Measurements from ENCODE around the gene SPINT3. TPM values are rescaled to one million over a fixed set of nuclear protein-coding genes. Genes with fewer than 3 reads are reported as not detected.

The SPINT3 gene
- not detected in 2 replicates for total RNA-seq

GRCh38 chr20:45515147-45515913 is at the start of gene SPINT3:
SPINT3 (minus strand) TSS chr20:45515622; CDS start chr20:45515608, 14 bp downstream.
- no peak for ATAC-seq (ENCODE audit: low read depth)
- Mint-ChIP-seq H3K36me3 (ENCODE audit: low read depth) (no peaks in the 10 kb centered on the region), H3K27me3 (peaks cover 12% of the 10 kb centered on the region), H3K4me1 (no peaks in the 10 kb centered on the region), H3K9me3 (peaks cover under 1% of the 10 kb centered on the region), H3K27ac (no peak within 1 kb of the TSS), H3K4me3 (no peak within 1 kb of the TSS)
- no peak for DNase-seq
- CTCF ChIA-PET = no interaction called here
- POLR2A ChIA-PET = no interaction called here
- intact Hi-C loops (cut with micrococcal nuclease) = no loop called here
- no peak for TF ChIP-seq CTCF (IDR thresholded peaks at IDR 0.05)

GRCh38 chr20:45564760-45565276 is 49.4 kb upstream of the SPINT3 start:
- no peak for TF ChIP-seq CTCF (IDR thresholded peaks at IDR 0.05)
- Mint-ChIP-seq H3K4me3 (no peak overlapping the region), H3K27ac (no peak overlapping the region), H3K9me3 (peaks cover 3% of the 10 kb centered on the region), H3K27me3 (peaks cover 17% of the 10 kb centered on the region), H3K4me1 (no peaks in the 10 kb centered on the region), H3K36me3 (ENCODE audit: low read depth) (no peaks in the 10 kb centered on the region)
- POLR2A ChIA-PET = no interaction called here
- intact Hi-C loops (cut with micrococcal nuclease) = no loop called here
- DNase-seq (no peak), ATAC-seq (ENCODE audit: low read depth) (no peak)
- CTCF ChIA-PET = no interaction called here

GRCh38 chr20:45555198-45555597 is 39.8 kb upstream of the SPINT3 start:
- DNase-seq (no peak), ATAC-seq (ENCODE audit: low read depth) (no peak)
- Mint-ChIP-seq H3K27me3 (peaks cover 18% of the 10 kb centered on the region), H3K36me3 (ENCODE audit: low read depth) (no peaks in the 10 kb centered on the region), H3K4me3 (no peak overlapping the region), H3K9me3 (peaks cover 3% of the 10 kb centered on the region), H3K27ac (no peak overlapping the region), H3K4me1 (no peaks in the 10 kb centered on the region)
- intact Hi-C loops (cut with micrococcal nuclease) = no loop called here
- ChIA-PET POLR2A (no interaction called here), CTCF (no interaction called here)
- TF ChIP-seq CTCF (IDR thresholded peaks at IDR 0.05) = no peak

- CTCF ChIA-PET = no interaction called here
- intact Hi-C loops (cut with micrococcal nuclease) = no loop called here
- POLR2A ChIA-PET = no interaction called here
Measured at GRCh38 chr20:45552456-45552855, 37.0 kb upstream of the SPINT3 start.

More at GRCh38 chr20:45552456-45552855, 37.0 kb upstream of the SPINT3 start:
- no peak for DNase-seq
- peaks cover 5% of the 10 kb centered on the region for H3K9me3 Mint-ChIP-seq
- no peak overlapping the region for H3K4me3 Mint-ChIP-seq
- H3K27ac Mint-ChIP-seq = no peak overlapping the region
- no peak for TF ChIP-seq CTCF (IDR thresholded peaks at IDR 0.05)
- ATAC-seq (ENCODE audit: low read depth) = no peak
- no peaks in the 10 kb centered on the region for H3K4me1 Mint-ChIP-seq
- H3K36me3 Mint-ChIP-seq (ENCODE audit: low read depth) = no peaks in the 10 kb centered on the region
- peaks cover 25% of the 10 kb centered on the region for H3K27me3 Mint-ChIP-seq

Data from activated B cell treated with CpG ODN at 0.5 μM for 24 hours (primary cell).